ENCODE measurements around the gene TSFM.

TSFM gene

DNA sequence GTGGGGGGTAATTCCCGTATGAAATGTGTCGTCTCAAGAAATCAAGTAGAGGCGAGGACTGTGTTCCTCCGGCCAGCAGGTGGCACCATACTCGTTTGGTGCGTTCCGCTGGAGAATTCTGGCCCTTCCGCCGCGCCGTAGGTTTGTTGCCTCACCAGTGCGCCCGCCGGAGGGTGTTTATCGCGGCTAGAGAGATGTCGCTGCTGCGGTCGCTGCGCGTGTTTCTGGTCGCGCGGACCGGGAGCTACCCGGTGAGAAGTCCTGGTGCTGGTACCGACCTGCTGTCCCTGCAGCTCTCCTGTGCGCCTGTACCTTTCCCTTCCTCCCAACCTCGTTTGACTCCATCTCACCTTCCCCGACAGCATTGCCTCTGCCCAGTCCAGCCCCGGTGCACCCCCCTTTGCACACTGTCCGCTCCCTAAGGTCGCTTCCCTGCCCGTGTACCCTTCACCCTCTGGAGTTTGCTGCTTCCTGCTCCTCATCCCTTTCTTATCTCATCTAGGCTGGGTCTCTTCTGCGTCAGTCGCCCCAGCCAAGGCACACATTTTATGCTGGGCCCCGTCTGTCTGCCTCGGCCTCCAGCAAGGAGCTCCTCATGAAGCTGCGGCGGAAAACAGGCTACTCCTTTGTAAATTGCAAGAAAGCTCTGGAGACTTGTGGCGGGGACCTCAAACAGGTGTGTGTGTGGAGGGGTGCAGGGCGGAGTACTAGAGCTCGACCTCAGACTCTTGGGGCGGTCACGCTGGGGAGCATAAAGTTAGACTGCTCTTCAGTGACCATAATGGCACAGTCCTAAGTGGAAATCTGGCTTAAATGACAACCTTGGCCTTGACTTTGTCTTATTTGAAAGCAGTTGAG is at the start of gene TSFM:
Gene TSFM, plus strand, starts transcription at position 180 of the 858 bp plus-strand sequence. Its CDS starts 15 bp downstream, at position 195.
- DNase-seq (ENCODE audit: low spot score), result peak; percentile 94

DNA sequence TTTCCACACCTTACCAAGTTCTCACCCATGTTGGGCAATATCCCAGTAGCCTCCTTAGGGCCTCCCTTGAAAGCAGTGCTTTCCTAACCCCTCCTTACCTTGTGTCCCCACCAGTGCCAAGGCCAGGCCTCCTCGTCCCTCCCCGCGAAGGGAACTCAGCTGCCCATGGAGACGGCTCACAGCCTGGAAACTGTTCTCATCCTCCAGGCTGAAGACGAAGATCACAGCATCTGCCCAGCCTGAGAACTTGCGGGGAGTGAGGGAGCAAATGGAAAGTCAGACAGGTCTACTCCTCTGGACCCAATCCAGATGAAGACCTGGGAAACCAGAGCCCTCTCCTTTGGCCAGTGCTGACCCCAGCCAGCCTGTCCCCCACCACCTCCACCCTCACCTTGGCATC is 48.7 kb upstream of the TSFM start:
- no peak for DNase-seq (ENCODE audit: low spot score)

DNA sequence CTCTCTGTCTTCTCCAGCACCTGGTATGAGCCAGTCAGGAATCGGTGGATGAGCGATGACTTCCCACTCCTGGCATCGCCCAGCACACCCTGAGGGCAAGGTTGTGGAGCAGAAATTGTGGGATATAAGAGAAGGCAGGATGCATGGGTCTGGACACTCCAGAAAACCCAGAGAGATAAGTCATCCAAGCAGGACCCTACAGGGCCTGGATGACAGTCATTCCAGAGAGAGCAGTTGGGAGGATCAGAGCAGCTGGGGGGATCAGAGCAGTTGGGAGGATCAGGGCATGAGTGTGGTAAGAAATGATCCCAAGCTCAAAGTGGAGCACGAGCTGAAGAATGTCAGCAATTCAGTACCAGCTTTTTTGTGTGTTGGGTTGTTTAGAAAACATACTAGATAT is 48.0 kb upstream of the TSFM start:
- no peak for DNase-seq (ENCODE audit: low spot score)

DNA sequence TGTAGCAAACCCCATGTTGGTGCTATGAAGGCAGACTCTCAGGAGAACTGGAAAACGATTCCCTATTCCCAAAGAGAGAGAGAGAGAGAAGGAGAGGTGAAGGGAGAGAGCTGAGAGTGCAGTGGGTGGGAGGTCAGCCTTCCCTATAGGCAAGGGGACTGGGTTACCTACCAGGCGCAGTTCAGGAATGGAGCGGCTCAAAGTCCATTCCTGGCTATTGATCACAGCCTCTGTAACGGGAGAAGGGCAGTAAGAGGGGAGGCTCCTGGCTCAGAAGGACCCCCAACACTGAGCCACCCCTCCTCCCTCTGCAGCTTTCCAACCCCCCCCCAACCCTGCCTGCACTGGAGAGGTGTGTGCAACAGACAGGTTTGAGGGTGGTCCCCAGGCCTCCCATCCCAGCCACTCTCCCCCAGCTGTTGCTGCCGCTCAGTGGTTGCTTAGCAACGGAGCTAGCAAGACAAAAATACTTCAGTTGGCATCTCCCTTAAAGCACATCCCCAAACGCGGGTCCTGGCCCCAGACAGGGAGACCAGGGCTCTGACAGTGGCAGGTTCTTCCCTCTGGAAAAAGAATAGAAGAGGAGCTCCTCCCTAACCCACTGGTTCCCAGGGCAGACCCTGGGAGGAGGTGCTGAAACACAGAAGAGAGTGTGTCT is 47.3 kb upstream of the TSFM start:
- DNase-seq (ENCODE audit: low spot score), result no peak

DNA sequence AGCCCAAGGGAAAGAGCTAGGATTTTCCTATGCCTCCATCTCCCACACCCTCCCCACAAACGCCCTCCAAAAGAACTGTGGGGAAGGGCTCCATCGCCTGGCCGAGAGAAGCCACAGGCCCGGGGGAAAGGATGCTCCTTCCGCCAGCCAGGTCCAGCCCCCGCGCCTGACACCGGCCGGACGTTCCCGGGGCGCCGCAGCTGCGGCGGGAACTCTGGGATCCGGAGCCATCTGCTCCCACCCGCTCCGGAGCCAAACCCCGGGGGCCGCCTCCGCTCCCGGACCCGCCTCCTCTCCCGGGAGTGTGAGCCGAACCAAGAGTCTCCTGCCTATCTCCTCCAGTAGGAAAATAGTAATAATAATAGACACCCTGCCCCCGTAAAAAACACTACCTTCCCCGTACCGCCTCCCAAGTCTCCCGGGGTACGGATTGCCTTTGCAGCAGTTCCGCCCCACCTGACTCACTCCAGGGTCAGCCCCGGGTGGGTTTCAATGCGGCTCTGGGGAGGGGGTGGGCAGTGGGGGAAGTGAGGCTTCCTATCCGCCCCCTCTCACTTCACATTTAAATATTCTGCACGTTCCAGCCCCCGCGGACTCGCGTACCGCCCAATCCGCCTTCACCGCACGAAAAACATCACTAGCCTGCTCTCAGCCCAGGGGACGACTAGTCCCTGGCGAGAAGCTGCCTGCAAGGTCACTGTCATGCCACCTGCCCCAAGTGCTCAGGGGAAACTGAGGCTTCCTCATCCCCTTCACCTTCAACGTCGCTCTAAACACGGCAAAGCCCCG is 46.4 kb upstream of the TSFM start:
- peak; percentile 91 for DNase-seq (ENCODE audit: low spot score)

DNA sequence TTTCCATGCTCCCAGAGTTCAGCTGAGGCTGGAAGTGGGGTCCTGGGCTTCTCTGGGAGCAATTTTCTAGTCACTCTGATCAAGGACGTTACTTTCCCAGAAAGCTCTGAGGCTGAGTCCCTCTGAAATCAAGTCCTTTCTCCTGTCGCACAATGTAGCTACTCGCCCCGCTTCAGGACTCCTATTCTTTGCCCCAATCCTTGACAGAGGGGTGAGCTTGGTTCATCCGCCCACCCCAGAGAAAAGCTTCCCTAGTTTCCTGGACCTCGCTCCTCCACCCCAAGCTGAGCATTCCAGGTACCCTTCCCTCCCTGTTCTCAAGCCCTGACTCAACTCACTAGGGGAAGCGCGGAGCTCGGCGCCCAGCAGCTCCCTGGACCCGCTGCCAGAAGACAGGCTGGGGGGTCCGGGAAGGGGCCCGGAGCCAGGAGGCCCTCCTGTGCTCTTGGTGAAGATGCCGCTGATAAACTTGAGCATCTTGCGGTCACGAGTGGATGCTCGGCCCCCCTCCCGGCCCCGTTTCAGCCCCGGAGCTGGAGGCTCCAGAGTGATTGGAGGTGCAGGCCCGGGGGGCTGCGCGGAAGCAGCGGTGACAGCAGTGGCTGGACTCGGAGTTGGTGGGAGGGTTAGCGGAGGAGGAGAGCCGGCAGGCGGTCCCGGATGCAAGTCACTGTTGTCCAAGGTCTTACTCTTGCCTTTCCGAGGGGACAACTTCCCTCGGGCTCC is 45.7 kb upstream of the TSFM start:
- peak; percentile 61 for DNase-seq (ENCODE audit: low spot score)

DNA sequence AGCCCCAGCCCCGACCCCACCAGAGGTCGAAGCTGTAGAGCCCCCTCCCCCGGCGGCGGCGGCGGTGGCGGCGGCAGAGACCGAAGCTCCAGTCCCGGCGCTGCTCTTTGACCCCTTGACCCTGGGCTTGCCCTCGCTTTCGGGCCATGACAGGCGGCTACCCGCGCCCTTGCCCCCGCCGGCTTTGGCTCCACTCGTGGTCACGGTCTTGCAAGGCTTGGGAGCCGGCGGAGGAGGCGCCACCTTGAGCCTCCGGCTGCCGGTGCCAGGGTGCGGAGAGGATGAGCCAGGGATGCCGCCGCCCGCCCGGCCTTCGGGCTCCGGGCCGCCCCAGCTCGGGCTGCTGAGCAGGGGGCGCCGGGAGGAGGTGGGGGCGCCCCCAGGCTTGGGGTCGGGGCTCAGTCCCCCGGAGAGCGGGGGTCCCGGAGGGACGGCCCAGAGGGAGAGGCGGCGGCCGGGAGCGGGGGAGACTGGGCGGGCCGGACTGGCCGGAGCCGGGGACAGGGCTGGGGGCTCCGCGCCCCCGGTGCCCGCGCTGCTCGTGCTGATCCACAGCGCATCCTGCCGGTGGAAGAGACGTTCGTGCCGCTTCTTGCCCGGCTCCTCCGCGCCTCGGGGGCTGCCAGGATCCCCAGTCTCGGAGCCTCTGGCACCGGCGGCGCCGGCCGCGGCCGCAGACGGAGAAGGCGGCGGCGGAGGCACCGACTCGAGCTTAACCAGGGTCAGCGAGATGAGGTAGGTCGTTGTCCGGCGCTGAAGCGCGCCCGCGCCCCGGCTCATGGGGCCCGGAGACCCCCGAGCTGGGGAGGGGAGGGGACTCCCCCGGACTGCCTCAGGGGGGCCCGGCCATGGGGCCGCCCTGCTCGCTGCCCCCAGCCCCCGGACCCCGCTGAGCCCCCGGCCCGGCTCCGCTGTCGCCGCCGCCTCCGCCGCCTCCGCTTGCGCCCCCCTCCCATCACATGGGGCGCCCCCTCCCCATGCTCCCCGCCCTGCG is 44.8 kb upstream of the TSFM start:
- no peak for DNase-seq (ENCODE audit: low spot score)

DNA sequence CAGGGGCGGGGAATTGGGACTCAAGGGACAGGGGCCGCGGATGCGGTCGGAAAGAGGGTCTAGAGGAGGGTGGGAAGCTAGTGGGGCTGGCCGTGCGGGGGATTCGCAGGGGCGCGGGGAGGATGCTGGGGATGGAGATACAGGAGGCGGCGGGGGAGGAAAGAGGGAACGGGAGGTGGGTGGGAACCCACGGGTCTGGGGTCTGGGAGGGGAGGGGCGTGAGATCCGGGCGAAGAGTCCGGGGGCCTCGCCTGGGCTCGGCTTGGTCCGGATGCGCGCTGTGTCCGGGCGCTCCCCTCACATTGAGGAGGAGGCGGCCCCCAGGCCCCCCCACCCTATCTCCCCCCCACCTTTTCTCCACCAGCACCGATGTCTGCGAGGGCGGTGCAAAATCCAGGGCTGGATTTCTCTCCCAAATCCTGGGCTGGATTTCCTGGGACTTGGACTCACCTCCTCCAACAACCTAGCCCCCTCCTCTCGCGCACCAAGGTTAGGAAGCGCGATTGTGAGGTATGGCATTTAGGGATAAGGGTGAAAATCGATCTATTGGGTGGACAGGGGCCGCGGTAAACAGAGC is 43.8 kb upstream of the TSFM start, which contains the start of gene AGAP2:
Gene AGAP2, minus strand, starts transcription at position 82 of the 577 bp plus-strand sequence. CDS start 496 bp downstream, outside the sequence.
- peak; percentile 91 for DNase-seq (ENCODE audit: low spot score)

DNA sequence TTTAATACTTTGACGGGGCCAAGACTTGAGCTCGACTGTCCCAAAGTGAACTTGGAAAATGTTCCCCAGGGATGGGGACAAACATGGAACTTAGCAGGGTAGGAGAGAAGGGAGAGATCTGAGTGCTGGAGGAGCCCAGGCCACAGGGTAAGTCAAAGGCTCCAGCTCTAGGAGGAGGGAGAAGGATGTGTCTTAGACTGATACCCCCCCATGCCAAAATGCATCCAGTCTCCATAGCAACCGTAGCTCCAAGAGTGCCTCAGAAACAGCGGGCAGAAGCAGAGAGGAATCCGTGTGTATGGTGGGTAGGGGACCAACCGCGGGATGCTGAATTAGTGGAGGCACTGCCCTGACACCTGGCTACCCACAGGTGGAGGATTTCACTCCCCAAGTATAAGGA is 43.2 kb upstream of the TSFM start:
- no peak for DNase-seq (ENCODE audit: low spot score)

DNA sequence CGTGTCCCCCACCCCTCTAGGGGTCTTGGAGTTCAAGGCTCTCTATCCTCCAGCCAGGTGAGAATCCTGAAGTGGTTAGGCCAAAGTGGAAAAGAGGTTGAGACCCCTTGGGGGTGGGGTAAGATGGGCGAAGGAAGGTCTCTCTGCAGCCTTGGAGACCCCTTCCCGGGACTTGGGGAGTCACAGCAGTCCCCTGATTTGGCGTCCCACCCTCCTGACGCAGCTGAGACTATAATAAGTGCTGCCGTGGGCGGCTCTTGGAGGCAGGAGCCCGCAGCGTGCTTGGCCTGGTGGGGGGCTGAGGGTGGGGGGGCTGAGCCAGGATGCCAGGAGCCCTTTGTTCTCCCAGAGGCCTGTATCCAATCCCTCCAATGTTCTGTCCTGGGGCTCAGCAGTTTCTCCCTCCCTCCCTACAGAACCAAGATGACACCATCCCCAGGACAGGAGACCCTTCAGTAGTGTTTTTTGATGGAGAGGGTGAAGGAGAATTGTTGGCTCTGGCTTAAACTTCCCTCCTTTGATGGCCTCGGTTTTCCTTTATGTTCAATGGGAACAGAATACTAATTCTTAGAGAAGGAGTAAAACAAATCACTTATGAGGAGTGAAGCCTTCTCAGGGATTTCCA is 42.6 kb upstream of the TSFM start:
- DNase-seq (ENCODE audit: low spot score), result no peak

DNA sequence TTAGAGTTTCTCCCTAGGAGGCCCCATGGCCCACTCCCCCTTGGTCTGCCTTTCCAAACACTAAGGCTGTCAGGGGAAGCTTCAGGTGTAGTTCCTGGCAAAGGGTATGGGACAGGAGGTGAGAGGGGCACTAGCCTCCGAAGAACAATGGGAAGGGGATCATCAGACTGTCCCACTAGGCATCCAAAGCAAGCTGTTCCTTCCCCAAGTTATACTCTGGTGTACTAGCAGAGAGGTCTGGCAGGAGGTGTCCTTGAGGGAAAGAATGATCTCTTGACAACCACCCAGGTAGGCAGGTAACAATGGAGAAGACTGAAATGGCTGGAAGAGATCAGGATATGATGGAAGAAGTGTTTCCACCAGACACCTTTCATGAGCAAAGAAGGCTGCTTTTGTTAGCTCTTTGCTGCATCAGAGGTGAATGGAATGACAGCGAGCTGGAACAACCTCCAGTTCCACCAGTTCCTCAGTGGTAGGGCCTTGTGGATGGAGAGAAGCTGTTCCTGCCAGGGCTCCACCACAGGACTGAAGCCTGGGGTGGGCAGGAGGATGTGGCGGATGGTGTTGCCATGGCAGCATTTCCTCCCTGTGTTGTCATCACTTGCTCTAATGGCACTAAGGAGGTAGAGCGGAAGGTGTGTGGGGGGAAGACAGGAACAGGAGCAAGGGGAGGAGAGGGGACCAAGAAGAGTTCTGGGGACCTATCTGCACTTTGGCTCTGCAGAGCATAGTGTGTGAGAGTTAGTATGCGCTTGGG is 41.8 kb upstream of the TSFM start:
- no peak for DNase-seq (ENCODE audit: low spot score)

DNA sequence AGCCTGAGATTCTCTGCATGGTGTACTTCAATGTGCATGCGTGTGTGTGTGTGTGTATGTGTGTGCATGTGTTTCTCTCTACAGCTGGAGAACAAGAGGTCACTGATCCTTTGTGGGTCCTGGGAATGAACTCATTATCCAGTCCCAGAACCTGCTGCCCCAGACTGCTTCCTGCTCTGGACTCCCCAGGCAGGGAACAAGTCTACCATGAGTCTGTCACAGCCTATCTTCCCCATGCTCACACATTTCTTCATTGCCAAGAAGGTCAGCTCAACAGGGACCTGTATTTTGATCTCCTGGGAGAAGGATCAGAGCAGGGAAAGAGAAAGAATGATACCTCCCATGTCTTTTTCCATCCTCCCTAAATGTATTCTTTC is 41.2 kb upstream of the TSFM start:
- no peak for DNase-seq (ENCODE audit: low spot score)

DNA sequence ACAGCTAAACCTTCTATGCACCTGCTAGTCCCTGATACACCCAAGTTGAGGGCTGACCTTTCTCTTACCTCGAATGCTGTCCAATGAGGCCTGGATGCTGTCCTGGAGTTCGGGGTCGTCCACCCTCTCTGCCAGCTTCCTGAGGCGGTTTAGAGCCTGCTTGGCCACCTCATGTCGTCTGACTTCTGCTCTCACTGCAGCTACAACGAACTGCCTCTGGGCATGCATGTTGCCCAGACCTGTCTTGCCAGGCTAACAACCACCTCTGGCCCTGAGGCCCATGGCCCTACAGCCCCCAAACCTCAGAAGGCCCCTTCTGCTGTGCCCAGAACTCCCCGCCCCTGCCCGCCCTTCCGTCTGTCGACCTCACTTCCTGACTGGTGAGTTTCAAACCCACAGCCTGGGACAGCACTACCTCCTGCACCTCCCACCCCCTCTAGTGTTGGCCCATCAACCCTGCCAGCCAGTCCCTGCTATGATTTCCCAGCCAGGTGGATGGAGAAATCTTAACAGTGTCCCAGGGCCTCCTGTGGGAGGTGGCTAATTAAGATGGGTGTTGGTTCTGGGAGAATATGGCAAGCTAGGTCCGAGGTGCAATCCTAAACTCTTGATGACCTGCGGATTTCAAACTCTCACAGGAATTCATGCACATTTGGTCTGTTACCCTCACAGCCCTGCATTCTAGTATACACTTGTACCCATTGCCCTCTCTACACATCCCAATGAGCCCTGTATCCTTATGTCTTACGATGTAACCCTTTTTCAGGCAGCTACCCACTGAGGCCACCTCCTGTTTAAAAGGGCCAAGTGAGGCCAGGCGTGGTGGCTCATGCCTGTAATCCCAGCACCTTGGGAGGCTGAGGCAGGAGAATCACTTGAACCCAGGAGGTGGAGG is 40.5 kb upstream of the TSFM start:
- DNase-seq (ENCODE audit: low spot score), result no peak

DNA sequence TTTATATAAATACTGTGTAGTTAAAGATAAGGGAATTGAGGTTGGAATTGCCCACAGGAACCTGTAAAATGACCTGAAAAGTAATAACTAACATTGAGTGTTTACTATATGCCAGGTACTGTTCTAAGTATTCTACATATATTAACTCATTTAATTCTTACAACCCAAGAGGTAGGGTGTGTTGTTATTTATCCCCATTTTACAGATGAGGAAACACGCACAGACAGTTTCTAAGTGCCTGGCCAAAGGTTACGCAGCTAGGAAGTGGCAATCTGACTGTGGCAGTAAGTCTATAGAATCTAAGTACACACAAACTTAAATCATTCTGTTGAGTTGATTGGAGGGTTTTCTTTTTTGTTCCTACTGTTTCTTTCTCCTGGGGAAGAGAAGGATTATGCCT is 38.8 kb upstream of the TSFM start:
- DNase-seq (ENCODE audit: low spot score), result no peak

DNA sequence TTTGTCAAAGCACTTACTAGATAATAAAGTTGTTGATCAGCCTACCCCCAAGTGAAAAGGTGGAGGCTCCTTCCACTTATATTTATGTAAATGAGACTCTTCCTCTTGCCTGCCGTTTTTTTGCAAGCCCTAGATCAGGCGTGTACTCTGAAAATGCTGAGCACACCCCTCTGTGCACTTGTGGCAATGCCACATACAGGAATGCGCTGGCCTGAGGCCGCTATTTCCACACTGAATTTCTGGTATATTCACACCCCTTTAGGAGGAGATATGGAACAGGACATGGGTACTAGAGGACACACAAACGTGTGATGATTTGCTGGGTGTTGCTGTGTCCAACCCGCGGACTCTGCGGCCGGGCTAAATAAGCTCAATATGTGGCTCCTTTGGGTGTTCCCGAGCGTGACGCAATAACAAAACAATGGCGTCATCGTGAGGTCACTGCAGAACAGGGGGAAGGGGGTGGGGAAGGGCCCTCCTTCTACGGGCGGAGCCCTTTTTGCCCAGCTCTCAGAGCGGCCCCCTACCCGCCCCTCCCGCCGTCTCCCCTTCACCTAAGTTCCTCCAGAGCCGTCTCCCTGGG is 38.3 kb upstream of the TSFM start:
- DNase-seq (ENCODE audit: low spot score), result no peak

DNA sequence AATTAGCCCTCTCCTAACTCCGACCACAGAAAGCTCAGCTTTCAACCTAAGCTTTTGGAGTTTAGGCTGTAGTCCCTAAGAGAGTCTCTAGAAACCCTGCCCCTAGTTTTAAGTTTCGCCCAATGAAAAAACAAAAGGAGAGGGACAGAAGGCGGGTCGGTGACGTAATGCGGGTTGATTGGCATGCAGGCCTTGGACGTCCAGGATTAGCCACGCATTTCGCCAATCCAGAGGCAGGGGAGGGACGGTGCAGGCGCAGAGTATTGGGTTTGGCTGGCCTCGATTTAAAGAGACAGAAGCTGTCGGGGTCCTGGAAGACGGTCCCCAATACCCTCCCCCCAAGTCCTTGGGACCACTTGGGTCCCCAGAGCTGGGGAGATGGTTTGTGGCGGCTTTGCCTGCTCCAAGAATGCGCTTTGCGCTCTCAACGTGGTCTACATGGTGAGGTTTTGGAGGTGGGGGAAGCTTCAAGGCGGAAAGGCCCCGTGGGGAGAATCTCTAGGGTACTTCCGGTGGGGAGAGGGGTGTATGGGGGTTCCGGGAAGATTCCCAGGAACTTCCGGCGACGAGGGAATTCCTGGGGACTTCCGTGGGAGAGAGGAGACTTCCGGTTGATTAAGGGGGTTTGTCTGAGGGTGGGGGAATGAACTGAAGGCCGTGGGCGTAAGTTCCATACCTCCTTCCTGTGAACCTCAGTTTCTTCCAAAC is 37.7 kb upstream of the TSFM start, which contains the start of gene TSPAN31:
Gene TSPAN31, plus strand, starts transcription at position 263 of the 708 bp plus-strand sequence. Its CDS starts 116 bp downstream, at position 379.
- DNase-seq (ENCODE audit: low spot score), result peak; percentile 100

DNA sequence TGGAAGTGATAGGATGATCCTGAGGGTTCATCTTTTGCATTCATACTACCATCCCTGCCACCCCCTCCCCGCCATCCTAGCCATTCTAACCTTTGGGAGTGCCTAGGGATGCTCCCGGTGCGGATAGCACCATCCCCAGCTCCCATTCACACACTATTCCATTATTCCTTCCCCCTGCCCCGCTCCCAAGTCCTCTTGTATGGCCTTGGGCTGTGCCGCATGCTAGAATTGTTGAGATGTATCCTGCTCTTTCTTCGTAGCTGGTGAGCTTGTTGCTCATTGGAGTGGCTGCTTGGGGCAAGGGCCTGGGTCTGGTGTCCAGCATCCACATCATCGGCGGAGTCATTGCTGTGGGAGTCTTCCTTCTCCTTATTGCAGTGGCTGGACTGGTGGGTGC is 37.1 kb upstream of the TSFM start:
- DNase-seq (ENCODE audit: low spot score), result no peak

Measured in cerebellar cortex (tissue), 1 donor.